OCI-LY3 (cell line): ENCODE measurements around the gene SULT1A2.

ENCODE experiments used
- CTCF ChIP-seq: fragments of 200-600, 300-600 bp; sonication (generic); IDR thresholded peaks from 2 replicates; pipeline ENCODE4 v1.5.1; 2014; ENCODE audit warnings: antibody characterized with exemption, low read length, low read depth
- EZH2phosphoT487 ChIP-seq: fragments of 200-600 bp; shearing (Covaris generic); IDR thresholded peaks from 2 replicates; pipeline ENCODE4 v1.6.1; 2018; ENCODE audit warnings: antibody characterized with exemption, mixed run types, low read depth

- TF ChIP-seq CTCF (no peak), EZH2phosphoT487 (no peak)
Measured at GRCh38 chr16:28556914-28557320, 39.9 kb downstream of the SULT1A2 start.
